H1 (cell line): Measurements from ENCODE around the gene DNLZ. TPM values are rescaled to one million over a fixed set of nuclear protein-coding genes. Genes with fewer than 3 reads are reported as not detected.

Source experiments
- CTCF ChIA-PET: fragments of 300-600 bp; sonication (Branson Sonifier 250); formaldehyde crosslinking; loops from one replicate; lab custom pipeline; 2021; ENCODE audit not compliant: partially characterized antibody; lab: Charles Lee
- POLR2A ChIA-PET: fragments of 300-600 bp; sonication (Branson Sonifier 250); formaldehyde crosslinking; loops from one replicate; lab custom pipeline; 2021; ENCODE audit warnings: inconsistent platforms; ENCODE audit not compliant: partially characterized antibody; lab: Charles Lee
- DNase-seq, 2 experiments: peaks; one replicate each; pipeline versions ENCODE4 v3.0.0 to v3.0.0-alpha.2; 2010 to 2022; ENCODE audit warnings: low spot score in 2 of 2, low read depth in 1 of 2, mixed read lengths in 1 of 2
- FAIRE-seq: peaks from 2 replicates; lab custom pipeline; 2011; peaks lifted over from hg19 to GRCh38; lab: Jason Lieb, UNC
- H2AFZ ChIP-seq: 2 replicates; pipeline ENCODE4 v1.8.1; 2012; ENCODE audit warnings: low read length, inconsistent platforms
- H2AK5ac ChIP-seq: 2 replicates; pipeline ENCODE4 v1.6.1; 2013; ENCODE audit warnings: low read depth, low read length
- H2BK120ac ChIP-seq: replicated peaks from 2 replicates; pipeline ENCODE3; 2013; ENCODE audit warnings: low read depth, low read length, inconsistent platforms
- H2BK12ac ChIP-seq: 2 replicates; pipeline ENCODE4 v1.6.1; 2013; ENCODE audit warnings: low read depth, low read length
- H2BK15ac ChIP-seq: 2 replicates; pipeline ENCODE4 v1.6.1; 2013; ENCODE audit warnings: low read length
- H2BK20ac ChIP-seq: 2 replicates; pipeline ENCODE4 v1.6.1; 2013; ENCODE audit warnings: low read length
- H2BK5ac ChIP-seq: 2 replicates; pipeline ENCODE4 v1.6.1; 2013; ENCODE audit warnings: low read depth, low read length
- H3K14ac ChIP-seq: 2 replicates; pipeline ENCODE4 v1.6.1; 2013; ENCODE audit warnings: inconsistent platforms; ENCODE audit not compliant: insufficient read length
- H3K18ac ChIP-seq: 2 replicates; pipeline ENCODE4 v1.6.1; 2013; ENCODE audit warnings: low read length; ENCODE audit errors: extremely low read depth
- H3K23ac ChIP-seq: 2 replicates; pipeline ENCODE4 v1.6.1; 2013; ENCODE audit warnings: inconsistent platforms; ENCODE audit not compliant: insufficient read length
- H3K23me2 ChIP-seq: 2 replicates; pipeline ENCODE4 v1.6.1; 2013; ENCODE audit warnings: low read depth, low read length
- H3K27ac ChIP-seq: 2 replicates; pipeline ENCODE4 v1.6.1; 2011; ENCODE audit warnings: low read depth, low read length, inconsistent platforms
- H3K27me3 ChIP-seq, 4 experiments: replicated peaks in 1 of 4; 1 replicate in 1 of 4; 2 replicates in 3 of 4; pipeline versions ENCODE4 v1.6.1 to v1.8.1; 2011 to 2013; ENCODE audit warnings: low read length in 3 of 4, mild to moderate bottlenecking in 3 of 4, inconsistent platforms in 2 of 4, mixed read lengths in 2 of 4, moderate library complexity in 1 of 4; ENCODE audit not compliant: control insufficient read depth in 3 of 4, insufficient read depth in 3 of 4; ENCODE audit errors: extremely low read depth in 1 of 4
- H3K36me3 ChIP-seq, 4 experiments: 2 replicates each; pipeline versions ENCODE4 v1.6.1 to v1.8.1; 2011 to 2013; ENCODE audit warnings: mild to moderate bottlenecking in 4 of 4, low read length in 3 of 4, moderate library complexity in 2 of 4, control low read depth in 1 of 4, inconsistent platforms in 1 of 4; ENCODE audit not compliant: insufficient read depth in 4 of 4, control insufficient read depth in 2 of 4
- H3K4ac ChIP-seq: replicated peaks from 2 replicates; pipeline ENCODE3; 2013; ENCODE audit warnings: low read length, low read depth, mixed read lengths, inconsistent platforms; ENCODE audit not compliant: insufficient read length
- H3K4me1 ChIP-seq, 4 experiments: replicated peaks in 1 of 4; 1 replicate in 1 of 4; 2 replicates in 3 of 4; pipeline versions ENCODE4 v1.6.1 to v1.8.1; 2011 to 2013; ENCODE audit warnings: low read length in 3 of 4, inconsistent platforms in 2 of 4, mixed read lengths in 1 of 4; ENCODE audit not compliant: insufficient read depth in 4 of 4, control insufficient read depth in 3 of 4
- H3K4me2 ChIP-seq, 2 experiments: 2 replicates each; pipeline versions ENCODE4 v1.6.1 to v1.8.1; 2011 to 2013; ENCODE audit warnings: low read depth in 2 of 2, low read length in 2 of 2, control low read depth in 1 of 2, inconsistent platforms in 1 of 2, mild to moderate bottlenecking in 1 of 2; ENCODE audit not compliant: insufficient read depth in 1 of 2
- H3K4me3 ChIP-seq, 4 experiments: fragments of 200-600, 300-600 bp in 1 of 4; sonication (generic), shearing (Covaris generic), sonication (Bioruptor Twin) in 1 of 4; 2 replicates each; pipeline versions ENCODE4 v1.5.1 to v1.8.1; 2011 to 2016; ENCODE audit warnings: low read length in 4 of 4, low read depth in 3 of 4, control low read depth in 2 of 4, inconsistent platforms in 2 of 4, mild to moderate bottlenecking in 2 of 4, mixed read lengths in 1 of 4, moderate library complexity in 1 of 4; ENCODE audit not compliant: insufficient read depth in 2 of 4; ENCODE audit errors: extremely low read depth in 1 of 4
- H3K56ac ChIP-seq: replicated peaks from 2 replicates; pipeline ENCODE3; 2013; ENCODE audit warnings: low read depth, mild to moderate bottlenecking, mixed read lengths, low read length, inconsistent platforms; ENCODE audit not compliant: insufficient read length
- H3K79me1 ChIP-seq: 2 replicates; pipeline ENCODE4 v1.6.1; 2013; ENCODE audit warnings: low read depth, low read length, control low read depth
- H3K79me2 ChIP-seq, 2 experiments: 2 replicates each; pipeline versions ENCODE4 v1.6.1 to v1.8.1; 2012 to 2013; ENCODE audit warnings: low read length in 2 of 2, mild to moderate bottlenecking in 2 of 2, inconsistent platforms in 1 of 2; ENCODE audit not compliant: insufficient read depth in 2 of 2, control insufficient read depth in 1 of 2
- H3K9ac ChIP-seq, 4 experiments: replicated peaks in 1 of 4; 1 replicate in 1 of 4; 2 replicates in 3 of 4; pipeline versions ENCODE4 v1.6.1 to v1.8.1; 2011 to 2013; ENCODE audit warnings: low read depth in 3 of 4, low read length in 3 of 4, control low read depth in 2 of 4, mild to moderate bottlenecking in 2 of 4, moderate library complexity in 2 of 4, inconsistent platforms in 1 of 4; ENCODE audit errors: extremely low read depth in 1 of 4
- H3K9me3 ChIP-seq, 2 experiments: 2 replicates each; pipeline versions ENCODE4 v1.6.1 to v1.8.1; 2012 to 2013; ENCODE audit warnings: mild to moderate bottlenecking in 2 of 2, moderate library complexity in 2 of 2, control low read depth in 1 of 2, inconsistent platforms in 1 of 2, low read depth in 1 of 2, low read length in 1 of 2, mixed read lengths in 1 of 2; ENCODE audit not compliant: insufficient read depth in 2 of 2
- H4K20me1 ChIP-seq, 2 experiments: replicated peaks in 1 of 2; 2 replicates each; pipeline versions ENCODE3 to v1.8.1; 2011 to 2013; ENCODE audit warnings: inconsistent platforms in 2 of 2, low read length in 2 of 2, mild to moderate bottlenecking in 1 of 2; ENCODE audit not compliant: insufficient read depth in 2 of 2, control insufficient read depth in 1 of 2
- H4K5ac ChIP-seq: 2 replicates; pipeline ENCODE4 v1.6.1; 2013; ENCODE audit warnings: low read length, low read depth, mixed read lengths, inconsistent platforms; ENCODE audit not compliant: insufficient read length
- H4K8ac ChIP-seq: 2 replicates; pipeline ENCODE4 v1.8.0; 2013; ENCODE audit warnings: mild to moderate bottlenecking, moderate library complexity, low read length, inconsistent platforms; ENCODE audit not compliant: insufficient read depth; ENCODE audit errors: extremely low read depth
- H4K91ac ChIP-seq: replicated peaks from 2 replicates; pipeline ENCODE3; 2013; ENCODE audit warnings: low read length, mixed read lengths, inconsistent platforms; ENCODE audit not compliant: insufficient read length
- CBX5 ChIP-seq: fragments of 300-800, 300-1000 bp; sonication (generic); IDR thresholded peaks from 2 replicates; pipeline ENCODE4 v1.7.1; 2016; ENCODE audit warnings: antibody characterized with exemption, low read length, low read depth
- EGR1 ChIP-seq: IDR thresholded peaks from 2 replicates; pipeline ENCODE4 v1.6.1; 2011; ENCODE audit warnings: low read depth, low read length, borderline replicate concordance
- EP300 ChIP-seq, 2 experiments: IDR thresholded peaks; 1 replicate in 1 of 2; 2 replicates in 1 of 2; pipeline ENCODE4 v1.6.1; 2011 to 2012; ENCODE audit warnings: low read depth in 2 of 2, low read length in 2 of 2, mild to moderate bottlenecking in 2 of 2, borderline replicate concordance in 1 of 2, inconsistent platforms in 1 of 2, moderate library complexity in 1 of 2
- EZH2 ChIP-seq: fragments of 200-600 bp; sonication (generic); IDR thresholded peaks from 2 replicates; pipeline ENCODE4 v1.7.1; 2012; ENCODE audit warnings: low read depth, mild to moderate bottlenecking, moderate library complexity, low read length, inconsistent platforms; ENCODE audit not compliant: severe bottlenecking
- JUN ChIP-seq: IDR thresholded peaks from 2 replicates; pipeline ENCODE4 v1.6.1; 2011; ENCODE audit warnings: low read depth, mild to moderate bottlenecking, improper control_type of control experiment, low read length
- JUND ChIP-seq: IDR thresholded peaks from 2 replicates; pipeline ENCODE4 v1.6.1; 2011; ENCODE audit warnings: mild to moderate bottlenecking, improper control_type of control experiment, low read length
- POU5F1 ChIP-seq: IDR thresholded peaks from 2 replicates; pipeline ENCODE4 v1.6.1; 2011; ENCODE audit warnings: low read depth, mild to moderate bottlenecking, low read length, moderate library complexity
- RAD21 ChIP-seq, 2 experiments: IDR thresholded peaks in 1 of 2; conservative IDR thresholded peaks in 1 of 2; 2 replicates each; pipeline ENCODE4 v1.6.1; 2011; ENCODE audit warnings: low read depth in 2 of 2, low read length in 2 of 2, improper control_type of control experiment in 1 of 2, inconsistent platforms in 1 of 2, mild to moderate bottlenecking in 1 of 2, moderate library complexity in 1 of 2
- SUZ12 ChIP-seq: fragments of 200-600 bp; sonication (generic); IDR thresholded peaks from 2 replicates; pipeline ENCODE4 v1.6.1; 2012; ENCODE audit warnings: mild to moderate bottlenecking, inconsistent platforms, low read length, moderate library complexity, mixed read lengths
- TAF1 ChIP-seq: IDR thresholded peaks from 2 replicates; pipeline ENCODE4 v1.6.1; 2011; ENCODE audit warnings: mild to moderate bottlenecking, low read depth, low read length
- ZNF274 ChIP-seq: IDR thresholded peaks from 2 replicates; pipeline ENCODE4 v1.7.0; 2012; ENCODE audit warnings: low read length, borderline replicate concordance; ENCODE audit errors: extremely low read depth
- WGBS, 2 experiments: shearing (Covaris generic) in 1 of 2; methylation state at CpG; one replicate each; pipeline versions ENCODE4 v1.1.6 to v1.1.7; 2013 to 2015; ENCODE audit warnings: low lambda C conversion rate in 2 of 2, mixed read lengths in 2 of 2, inconsistent platforms in 1 of 2, low coverage in 1 of 2, missing lambda C conversion rate in 1 of 2; ENCODE audit not compliant: insufficient replicate concordance in 2 of 2, insufficient coverage in 1 of 2, insufficient read length in 1 of 2; ENCODE audit errors: extremely low coverage in 1 of 2, missing lambda C conversion rate in 1 of 2; 5-methylcytosine and 5-hydroxymethylcytosine counted together
- polyA plus RNA-seq, 7 experiments: library from polyadenylated mRNA; depleted of rRNA in 3 of 7; stranded (reverse) in 5 of 7; unstranded in 2 of 7; fragments of >200 nt in 5 of 7; fragments of 200-250 nt in 2 of 7; gene quantifications; 1 replicate in 5 of 7; 2 replicates in 1 of 7; 4 replicates in 1 of 7; pipeline versions ENCODE4 v1.2.1 to v1.2.3, GENCODE V29; 2011 to 2013; ENCODE audit warnings: missing spikeins in 2 of 7, mixed read lengths in 2 of 7
- total RNA-seq: library from RNA; stranded (reverse); fragmentation: NEBNext Ultra II Directional; extraction: Animal tissue kit (Norgen Biotek cat#: 25700); gene quantifications from 2 replicates; pipeline ENCODE4 v1.2.1, GENCODE V29; 2021
- TF ChIP-seq, protein P1 (sequence below): IDR thresholded peaks from 2 replicates; pipeline ENCODE4 v1.6.1; 2012; ENCODE audit warnings: inconsistent platforms

Gene DNLZ
- total and polyA plus RNA-seq, 2 of the 8 experiments (the other 6 are each of a cell fraction or from before 2014, with no cell fraction given) = 11.6 to 17.9 TPM

DNA sequence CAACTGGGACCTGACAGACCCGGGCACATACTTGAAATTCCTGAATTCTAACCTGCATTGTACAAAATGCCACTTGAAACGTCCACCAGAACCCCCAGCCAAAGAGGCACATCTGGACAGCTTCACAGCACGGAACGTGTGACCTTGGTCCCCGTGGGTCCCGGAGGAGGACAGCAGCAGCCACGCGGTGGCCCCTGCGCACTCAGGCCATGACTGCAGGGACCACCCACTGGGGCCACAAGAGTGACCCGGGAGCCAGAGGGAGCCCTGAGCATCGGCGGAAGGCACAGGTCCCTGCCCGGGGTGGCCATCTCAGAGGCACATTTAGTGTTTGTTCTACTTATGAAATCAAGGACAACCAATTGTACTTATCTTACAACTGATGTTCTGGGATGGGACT lies 38.5 kb upstream of the DNLZ start:
- no peak overlapping the region for H3K23ac ChIP-seq
- H3K27ac ChIP-seq = no peak overlapping the region
- no peak overlapping the region for H2BK15ac ChIP-seq
- H2BK20ac ChIP-seq = no peak overlapping the region
- TF ChIP-seq CBX5 (no peak), TAF1 (no peak), ZNF274 (no peak), EZH2 (no peak), EP300 (IDR thresholded peaks at IDR 0.05; ENCODE audit: borderline replicate concordance in 1 of 2, low read depth in 2 of 2, low read length in 2 of 2) (no peak), RAD21 (IDR thresholded peaks at IDR 0.05 in 1 of 2, conservative IDR thresholded peaks at IDR 0.05 in 1 of 2; ENCODE audit: low read depth in 2 of 2, low read length in 2 of 2) (no peak), SUZ12 (no peak), JUN (no peak), EGR1 (no peak), JUND (no peak), POU5F1 (no peak)
- TF ChIP-seq, protein P1, sequence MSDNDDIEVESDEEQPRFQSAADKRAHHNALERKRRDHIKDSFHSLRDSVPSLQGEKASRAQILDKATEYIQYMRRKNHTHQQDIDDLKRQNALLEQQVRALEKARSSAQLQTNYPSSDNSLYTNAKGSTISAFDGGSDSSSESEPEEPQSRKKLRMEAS = no peak
- TF ChIP-seq, all 59 proteins: peak for 0
- H3K79me2 ChIP-seq = peaks cover 0 to 23% of the 10 kb centered on the region in 2 experiments; a peak in 2 of 4 replicates
- no peak overlapping the region for H2AK5ac ChIP-seq
- no peak overlapping the region for H2BK5ac ChIP-seq
- H3K4me2 ChIP-seq = no peak overlapping the region
- H3K14ac ChIP-seq = no peak overlapping the region
- peaks cover 12% of the 10 kb centered on the region; the same call in 1 of the 2 replicates for H3K79me1 ChIP-seq
- H3K56ac ChIP-seq = no peak overlapping the region
- CTCF ChIA-PET = interaction anchor here (0.5 to 3.4 kb wide), 10 partner anchors 8 to 79 kb away, joined by 3 to 26 read pairs (median 6); partner anchors contain the start of genes ENTR1 and PMPCA
- H3K4me1 ChIP-seq = peaks cover 0 to 10% (median 7%) of the 10 kb centered on the region in 4 experiments; a peak in 5 of 7 replicates
- no peak for FAIRE-seq
- H3K9ac ChIP-seq = no peak overlapping the region
- no peak overlapping the region for H3K4me3 ChIP-seq
- no peak overlapping the region for H4K5ac ChIP-seq
- no peaks in the 10 kb centered on the region for H3K9me3 ChIP-seq
- H3K27me3 ChIP-seq = no peaks in the 10 kb centered on the region
- no peak for DNase-seq
- H4K91ac ChIP-seq = no peak overlapping the region
- 98% methylated on average over 13 of the region's 13 CpGs; no CpG with 5 or more reads in 1 of the 2 experiments for WGBS, 2 experiments
- H3K36me3 ChIP-seq = peaks cover 19 to 51% (median 40%) of the 10 kb centered on the region in 4 experiments
- H4K8ac ChIP-seq = no peak overlapping the region
- no peak overlapping the region for H3K4ac ChIP-seq
- no peak overlapping the region for H2AFZ ChIP-seq
- no peak overlapping the region for H2BK120ac ChIP-seq
- peaks cover 6% of the 10 kb centered on the region; the same call in 1 of the 2 replicates for H3K23me2 ChIP-seq
- peaks cover 5 to 12% of the 10 kb centered on the region in 2 experiments for H4K20me1 ChIP-seq
- no peak overlapping the region for H3K18ac ChIP-seq
- no peak overlapping the region for H2BK12ac ChIP-seq
- POLR2A ChIA-PET = interaction anchor here (0.8 to 14.6 kb wide), 15 partner anchors 9 to 480 kb away, joined by 3 to 139 read pairs (median 14); partner anchors contain the start of genes DNLZ, ENTR1 and PMPCA
